ENCODE measurements around the gene UVRAG. TPM values are rescaled to one million over a fixed set of nuclear protein-coding genes. Genes with fewer than 3 reads are reported as not detected.

The UVRAG gene
- polyA plus RNA-seq, 2 donors: 3.1 to 3.8 TPM

DNA sequence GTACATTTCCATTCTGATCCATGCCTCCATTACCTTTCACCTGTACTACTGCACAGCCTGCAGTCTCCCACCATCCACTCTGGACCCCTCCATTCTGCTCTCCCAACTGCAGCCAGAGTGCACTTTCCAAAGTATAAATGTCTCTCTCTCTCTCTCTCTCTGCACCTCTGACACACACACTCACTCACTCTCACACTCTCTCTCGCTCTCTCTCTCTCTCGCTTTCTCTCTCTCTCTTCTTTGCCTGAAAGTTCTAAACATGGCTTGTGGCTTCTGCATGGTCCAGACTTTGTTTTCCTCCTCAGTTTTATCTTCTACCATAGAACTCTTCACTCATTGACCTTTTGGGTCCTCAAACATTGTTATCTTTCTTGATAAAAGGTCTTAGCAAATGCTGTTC, 314.7 kb downstream of the UVRAG start:
- no peaks in the 10 kb centered on the region for H3K27me3 ChIP-seq (ENCODE audit: control insufficient read depth in 1 of 2, insufficient read depth in 2 of 2, low read length in 2 of 2)
- 98 to 99% methylated on average over 2 of the region's 2 CpGs for WGBS, 2 donors
- H3K9me3 ChIP-seq (ENCODE audit: control insufficient read depth in 2 of 2, insufficient read depth in 1 of 2, low read depth in 1 of 2, low read length in 1 of 2): no peaks in the 10 kb centered on the region
- no peaks in the 10 kb centered on the region for H3K36me3 ChIP-seq (ENCODE audit: control insufficient read depth in 2 of 2, insufficient read depth in 2 of 2, low read length in 1 of 2)
- no peak overlapping the region for H3K27ac ChIP-seq (ENCODE audit: low read depth in 2 of 2, low read length in 1 of 2)
- no peaks in the 10 kb centered on the region for H3K4me1 ChIP-seq (ENCODE audit: control insufficient read depth in 2 of 2, insufficient read depth in 2 of 2, low read length in 1 of 2)
- no peak overlapping the region for H3K4me3 ChIP-seq (ENCODE audit: low read depth in 1 of 2, low read length in 2 of 2)

DNA sequence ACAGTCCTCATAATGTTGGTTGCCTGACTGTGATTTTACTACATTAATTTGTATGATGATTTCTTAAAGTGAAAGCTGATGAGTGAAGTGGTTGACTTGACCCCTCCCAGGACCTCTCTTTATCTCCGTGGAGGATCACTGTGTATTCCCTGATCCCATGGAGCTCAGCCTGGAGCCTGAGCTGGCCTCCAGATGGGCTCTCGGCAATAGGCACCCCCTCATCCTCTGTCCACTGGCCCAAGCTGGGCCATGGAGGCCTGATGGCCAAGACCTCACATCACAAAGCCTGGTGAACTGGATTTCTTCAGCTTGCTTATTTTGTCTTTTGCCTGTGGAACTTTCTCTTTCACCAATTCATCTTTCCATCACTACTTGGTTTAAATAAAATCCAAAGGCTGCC, 316.1 kb downstream of the UVRAG start:
- WGBS, 2 donors: 82 to 83% methylated on average over 2 of the region's 2 CpGs
- H3K9me3 ChIP-seq (ENCODE audit: control insufficient read depth in 2 of 2, insufficient read depth in 1 of 2, low read depth in 1 of 2, low read length in 1 of 2): no peaks in the 10 kb centered on the region
- no peak overlapping the region for H3K4me3 ChIP-seq (ENCODE audit: low read depth in 1 of 2, low read length in 2 of 2)
- H3K27me3 ChIP-seq (ENCODE audit: control insufficient read depth in 1 of 2, insufficient read depth in 2 of 2, low read length in 2 of 2): no peaks in the 10 kb centered on the region
- no peaks in the 10 kb centered on the region for H3K4me1 ChIP-seq (ENCODE audit: control insufficient read depth in 2 of 2, insufficient read depth in 2 of 2, low read length in 1 of 2)
- no peak overlapping the region for H3K27ac ChIP-seq (ENCODE audit: low read depth in 2 of 2, low read length in 1 of 2)
- H3K36me3 ChIP-seq (ENCODE audit: control insufficient read depth in 2 of 2, insufficient read depth in 2 of 2, low read length in 1 of 2): no peaks in the 10 kb centered on the region

DNA sequence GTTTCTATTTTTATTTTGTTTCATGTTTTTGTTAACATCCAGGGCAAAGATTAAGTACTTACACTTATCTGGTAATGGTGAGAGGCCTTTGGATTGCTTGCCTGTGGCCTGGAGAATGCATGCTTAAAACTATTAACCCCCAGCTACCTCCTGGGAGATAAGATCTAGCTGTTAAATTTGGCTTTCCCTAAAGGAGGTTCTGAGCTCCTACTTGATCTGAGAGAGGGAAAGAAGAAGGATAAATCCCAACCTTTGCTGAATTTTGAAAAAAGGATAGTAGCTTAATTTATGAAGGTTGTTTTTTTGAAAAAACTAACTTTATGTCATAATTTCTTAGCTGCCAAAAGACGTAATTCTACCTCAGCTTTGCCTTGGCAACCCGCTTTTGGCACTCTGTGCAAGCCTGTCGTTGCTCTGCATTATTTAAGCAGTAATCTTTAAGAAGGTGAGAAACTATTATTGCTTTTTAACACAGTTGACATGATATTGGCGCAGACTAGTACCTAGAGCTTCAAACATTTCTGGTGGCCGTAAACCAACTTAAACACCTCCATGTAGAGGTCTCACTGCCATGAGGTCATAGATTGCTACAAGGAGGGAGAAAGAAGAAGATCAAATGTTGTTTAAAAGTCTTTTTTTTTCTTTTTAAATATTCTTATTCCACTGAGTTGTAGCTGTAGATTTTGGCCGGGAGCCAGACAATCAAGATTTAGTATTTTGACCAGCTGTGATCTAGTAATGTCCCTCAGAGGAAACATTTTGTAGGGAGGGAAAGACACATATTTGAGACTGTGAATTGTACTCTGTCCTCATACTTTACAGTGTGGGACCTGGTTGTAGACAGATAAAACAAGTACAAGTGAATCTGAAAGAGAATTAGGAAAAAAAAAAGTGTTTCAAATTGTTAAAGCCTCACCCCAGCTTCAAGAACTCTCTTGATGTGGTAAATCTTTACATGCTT, 316.9 kb downstream of the UVRAG start:
- Histone ChIP-seq H3K4me3 (ENCODE audit: low read depth in 1 of 2, low read length in 2 of 2) (no peak overlapping the region), H3K9me3 (ENCODE audit: control insufficient read depth in 2 of 2, insufficient read depth in 1 of 2, low read depth in 1 of 2, low read length in 1 of 2) (no peaks in the 10 kb centered on the region), H3K4me1 (ENCODE audit: control insufficient read depth in 2 of 2, insufficient read depth in 2 of 2, low read length in 1 of 2) (no peaks in the 10 kb centered on the region), H3K27ac (ENCODE audit: low read depth in 2 of 2, low read length in 1 of 2) (no peak overlapping the region), H3K36me3 (ENCODE audit: control insufficient read depth in 2 of 2, insufficient read depth in 2 of 2, low read length in 1 of 2) (no peaks in the 10 kb centered on the region), H3K27me3 (ENCODE audit: control insufficient read depth in 1 of 2, insufficient read depth in 2 of 2, low read length in 2 of 2) (no peaks in the 10 kb centered on the region)
- 56 to 61% methylated on average over 6 of the region's 6 CpGs for WGBS, 2 donors

DNA sequence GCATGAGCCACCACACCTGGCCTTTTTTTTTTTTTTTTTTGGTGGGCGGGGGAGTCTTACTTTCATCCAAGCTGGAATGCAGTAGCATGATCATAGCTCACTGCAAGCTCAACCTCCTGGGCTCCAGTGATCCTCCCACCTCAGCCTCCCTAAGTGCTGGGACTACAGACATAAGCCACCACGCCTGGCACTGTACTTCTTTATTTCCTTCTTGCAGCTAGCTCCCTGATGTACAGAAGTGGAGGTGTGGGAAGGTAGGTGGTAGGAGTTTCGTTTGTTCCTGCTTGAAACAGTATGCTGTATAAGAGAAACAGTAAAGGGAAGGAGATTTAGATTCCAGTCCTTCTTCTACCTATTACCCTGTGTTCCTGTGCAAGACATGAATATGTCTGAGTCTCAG, 319.2 kb downstream of the UVRAG start:
- no peaks in the 10 kb centered on the region for H3K9me3 ChIP-seq (ENCODE audit: control insufficient read depth in 2 of 2, insufficient read depth in 1 of 2, low read depth in 1 of 2, low read length in 1 of 2)
- 91 to 94% methylated on average over 3 of the region's 3 CpGs for WGBS, 2 donors
- no peak overlapping the region for H3K27ac ChIP-seq (ENCODE audit: low read depth in 2 of 2, low read length in 1 of 2)
- H3K4me1 ChIP-seq (ENCODE audit: control insufficient read depth in 2 of 2, insufficient read depth in 2 of 2, low read length in 1 of 2): no peaks in the 10 kb centered on the region
- no peaks in the 10 kb centered on the region for H3K27me3 ChIP-seq (ENCODE audit: control insufficient read depth in 1 of 2, insufficient read depth in 2 of 2, low read length in 2 of 2)
- H3K4me3 ChIP-seq (ENCODE audit: low read depth in 1 of 2, low read length in 2 of 2): no peak overlapping the region
- no peaks in the 10 kb centered on the region for H3K36me3 ChIP-seq (ENCODE audit: control insufficient read depth in 2 of 2, insufficient read depth in 2 of 2, low read length in 1 of 2)

- no peaks in the 10 kb centered on the region for H3K9me3 ChIP-seq (ENCODE audit: control insufficient read depth in 2 of 2, insufficient read depth in 1 of 2, low read depth in 1 of 2, low read length in 1 of 2)
- peaks cover 0 to under 1% of the 10 kb centered on the region in 2 donors for H3K36me3 ChIP-seq (ENCODE audit: control insufficient read depth in 2 of 2, insufficient read depth in 2 of 2, low read length in 1 of 2)
- H3K4me3 ChIP-seq (ENCODE audit: low read depth in 1 of 2, low read length in 2 of 2): no peak overlapping the region
- 80 to 85% methylated on average over 5 of the region's 5 CpGs for WGBS, 2 donors
- no peaks in the 10 kb centered on the region for H3K4me1 ChIP-seq (ENCODE audit: control insufficient read depth in 2 of 2, insufficient read depth in 2 of 2, low read length in 1 of 2)
- no peaks in the 10 kb centered on the region for H3K27me3 ChIP-seq (ENCODE audit: control insufficient read depth in 1 of 2, insufficient read depth in 2 of 2, low read length in 2 of 2)
- no peak overlapping the region for H3K27ac ChIP-seq (ENCODE audit: low read depth in 2 of 2, low read length in 1 of 2)
These were observed 320.5 kb downstream of the UVRAG start for GRCh38 chr11:76135491-76135890.

GRCh38 chr11:76139314-76139713, 324.3 kb downstream of the UVRAG start:
- H3K4me1 ChIP-seq (ENCODE audit: control insufficient read depth in 2 of 2, insufficient read depth in 2 of 2, low read length in 1 of 2): no peaks in the 10 kb centered on the region
- 89 to 96% methylated on average over 2 of the region's 2 CpGs for WGBS, 2 donors
- H3K4me3 ChIP-seq (ENCODE audit: low read depth in 1 of 2, low read length in 2 of 2): no peak overlapping the region
- H3K36me3 ChIP-seq (ENCODE audit: control insufficient read depth in 2 of 2, insufficient read depth in 2 of 2, low read length in 1 of 2): peaks cover 6 to 10% of the 10 kb centered on the region in 2 donors
- no peak overlapping the region for H3K27ac ChIP-seq (ENCODE audit: low read depth in 2 of 2, low read length in 1 of 2)
- no peaks in the 10 kb centered on the region for H3K27me3 ChIP-seq (ENCODE audit: control insufficient read depth in 1 of 2, insufficient read depth in 2 of 2, low read length in 2 of 2)
- no peaks in the 10 kb centered on the region for H3K9me3 ChIP-seq (ENCODE audit: control insufficient read depth in 2 of 2, insufficient read depth in 1 of 2, low read depth in 1 of 2, low read length in 1 of 2)

- H3K4me3 ChIP-seq (ENCODE audit: low read depth in 1 of 2, low read length in 2 of 2): no peak overlapping the region
- H3K36me3 ChIP-seq (ENCODE audit: control insufficient read depth in 2 of 2, insufficient read depth in 2 of 2, low read length in 1 of 2): peaks cover 6 to 10% of the 10 kb centered on the region in 2 donors
- no peaks in the 10 kb centered on the region for H3K27me3 ChIP-seq (ENCODE audit: control insufficient read depth in 1 of 2, insufficient read depth in 2 of 2, low read length in 2 of 2)
- H3K27ac ChIP-seq (ENCODE audit: low read depth in 2 of 2, low read length in 1 of 2): no peak overlapping the region
- H3K9me3 ChIP-seq (ENCODE audit: control insufficient read depth in 2 of 2, insufficient read depth in 1 of 2, low read depth in 1 of 2, low read length in 1 of 2): no peaks in the 10 kb centered on the region
- 93 to 94% methylated on average over 22 of the region's 22 CpGs for WGBS, 2 donors
- H3K4me1 ChIP-seq (ENCODE audit: control insufficient read depth in 2 of 2, insufficient read depth in 2 of 2, low read length in 1 of 2): no peaks in the 10 kb centered on the region
These were observed 326.0 kb downstream of the UVRAG start for GRCh38 chr11:76140912-76141574.

DNA sequence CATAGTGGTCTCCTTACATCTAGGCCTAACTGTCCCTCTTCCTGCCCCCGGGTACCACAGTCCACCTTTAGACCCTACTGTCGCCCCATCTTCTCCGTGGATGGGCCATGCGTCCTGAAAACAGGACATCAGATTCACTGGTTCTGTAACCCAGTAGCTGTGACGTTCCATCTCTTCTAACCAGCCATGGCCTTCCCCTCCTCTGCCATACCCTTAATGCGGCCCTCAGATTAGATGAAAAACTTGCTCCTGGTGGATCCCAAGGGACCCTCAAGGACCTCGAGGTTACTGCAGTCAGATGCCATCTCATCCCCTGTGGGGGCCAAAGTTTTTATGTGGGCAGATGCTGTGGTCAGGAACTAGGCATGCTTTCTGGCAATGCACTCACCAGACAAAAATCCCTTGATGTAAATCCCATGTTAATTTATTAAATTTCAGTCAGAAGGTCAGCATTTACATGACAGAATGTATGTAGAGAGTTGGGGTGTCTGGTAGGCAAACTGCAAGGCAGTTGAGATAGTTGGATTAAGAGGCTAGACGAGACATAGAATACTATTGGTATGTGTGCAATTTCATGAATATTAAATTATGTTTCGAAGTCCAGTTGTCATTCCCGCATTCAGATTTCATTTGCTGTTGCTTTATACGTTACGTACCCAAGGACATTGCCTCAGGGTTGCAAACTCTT, 327.0 kb downstream of the UVRAG start:
- no peaks in the 10 kb centered on the region for H3K27me3 ChIP-seq (ENCODE audit: control insufficient read depth in 1 of 2, insufficient read depth in 2 of 2, low read length in 2 of 2)
- H3K36me3 ChIP-seq (ENCODE audit: control insufficient read depth in 2 of 2, insufficient read depth in 2 of 2, low read length in 1 of 2): peaks cover 6 to 10% of the 10 kb centered on the region in 2 donors
- H3K27ac ChIP-seq (ENCODE audit: low read depth in 2 of 2, low read length in 1 of 2): no peak overlapping the region
- no peaks in the 10 kb centered on the region for H3K9me3 ChIP-seq (ENCODE audit: control insufficient read depth in 2 of 2, insufficient read depth in 1 of 2, low read depth in 1 of 2, low read length in 1 of 2)
- 94 to 95% methylated on average over 12 of the region's 12 CpGs for WGBS, 2 donors
- no peaks in the 10 kb centered on the region for H3K4me1 ChIP-seq (ENCODE audit: control insufficient read depth in 2 of 2, insufficient read depth in 2 of 2, low read length in 1 of 2)
- H3K4me3 ChIP-seq (ENCODE audit: low read depth in 1 of 2, low read length in 2 of 2): no peak overlapping the region

GRCh38 chr11:76143274-76143673, 328.3 kb downstream of the UVRAG start:
- WGBS, 2 donors: 90 to 93% methylated on average over 11 of the region's 11 CpGs

More at GRCh38 chr11:76143274-76143673, 328.3 kb downstream of the UVRAG start:
- Histone ChIP-seq H3K4me1 (ENCODE audit: control insufficient read depth in 2 of 2, insufficient read depth in 2 of 2, low read length in 1 of 2) (no peaks in the 10 kb centered on the region), H3K27me3 (ENCODE audit: control insufficient read depth in 1 of 2, insufficient read depth in 2 of 2, low read length in 2 of 2) (no peaks in the 10 kb centered on the region), H3K9me3 (ENCODE audit: control insufficient read depth in 2 of 2, insufficient read depth in 1 of 2, low read depth in 1 of 2, low read length in 1 of 2) (no peaks in the 10 kb centered on the region), H3K27ac (ENCODE audit: low read depth in 2 of 2, low read length in 1 of 2) (no peak overlapping the region), H3K36me3 (ENCODE audit: control insufficient read depth in 2 of 2, insufficient read depth in 2 of 2, low read length in 1 of 2) (peaks cover 6 to 10% of the 10 kb centered on the region in 2 donors), H3K4me3 (ENCODE audit: low read depth in 1 of 2, low read length in 2 of 2) (no peak overlapping the region)
